ENCODE results near the gene DONSON. TPM values are rescaled to one million over a fixed set of nuclear protein-coding genes. Genes with fewer than 3 reads are reported as not detected.
"Not testable (repeated sequence)": the region's sequence is repeated elsewhere in the genome, so short reads cannot be mapped to it uniquely, and the experiment has no call there.

DONSON gene, protein sequence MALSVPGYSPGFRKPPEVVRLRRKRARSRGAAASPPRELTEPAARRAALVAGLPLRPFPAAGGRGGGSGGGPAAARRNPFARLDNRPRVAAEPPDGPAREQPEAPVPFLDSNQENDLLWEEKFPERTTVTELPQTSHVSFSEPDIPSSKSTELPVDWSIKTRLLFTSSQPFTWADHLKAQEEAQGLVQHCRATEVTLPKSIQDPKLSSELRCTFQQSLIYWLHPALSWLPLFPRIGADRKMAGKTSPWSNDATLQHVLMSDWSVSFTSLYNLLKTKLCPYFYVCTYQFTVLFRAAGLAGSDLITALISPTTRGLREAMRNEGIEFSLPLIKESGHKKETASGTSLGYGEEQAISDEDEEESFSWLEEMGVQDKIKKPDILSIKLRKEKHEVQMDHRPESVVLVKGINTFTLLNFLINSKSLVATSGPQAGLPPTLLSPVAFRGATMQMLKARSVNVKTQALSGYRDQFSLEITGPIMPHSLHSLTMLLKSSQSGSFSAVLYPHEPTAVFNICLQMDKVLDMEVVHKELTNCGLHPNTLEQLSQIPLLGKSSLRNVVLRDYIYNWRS
- total RNA-seq, result 6.5 TPM

GRCh38 chr21:33588485-33589335 lies at the start of gene DONSON:
DONSON (minus strand) TSS chr21:33588684; CDS start chr21:33588641, 43 bp downstream.
- DNase-seq (ENCODE audit: low spot score), result peak; percentile 88

- no peak for DNase-seq (ENCODE audit: low spot score)
Measured at GRCh38 chr21:33634254-33634653, 45.8 kb upstream of the DONSON start.

- not testable (repeated sequence) for DNase-seq (ENCODE audit: low spot score)
Measured at GRCh38 chr21:33626151-33626550, 37.7 kb upstream of the DONSON start.

DNA sequence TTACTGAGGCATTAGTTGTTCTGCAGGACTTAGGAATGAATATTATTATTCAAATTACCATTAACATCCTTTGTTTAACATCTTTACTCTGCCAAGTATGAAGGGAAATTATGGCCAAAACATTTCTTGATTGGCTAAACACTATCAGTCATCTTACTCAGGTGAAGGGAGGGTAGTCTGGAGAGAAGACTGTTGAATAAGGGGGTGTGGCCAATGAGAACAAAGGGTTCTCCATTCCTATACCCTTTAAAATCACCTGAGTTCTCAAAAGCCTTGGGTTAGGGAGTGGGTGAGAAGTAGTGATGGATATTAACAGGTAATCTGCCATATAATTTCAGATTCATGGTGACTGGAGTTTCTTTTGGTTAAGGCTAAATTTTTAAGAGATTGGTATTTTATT lies 33.8 kb upstream of the DONSON start:
- DNase-seq (ENCODE audit: low spot score), result no peak

- no peak for DNase-seq (ENCODE audit: low spot score)
Measured at GRCh38 chr21:33619726-33620125, 31.2 kb upstream of the DONSON start.

DNA sequence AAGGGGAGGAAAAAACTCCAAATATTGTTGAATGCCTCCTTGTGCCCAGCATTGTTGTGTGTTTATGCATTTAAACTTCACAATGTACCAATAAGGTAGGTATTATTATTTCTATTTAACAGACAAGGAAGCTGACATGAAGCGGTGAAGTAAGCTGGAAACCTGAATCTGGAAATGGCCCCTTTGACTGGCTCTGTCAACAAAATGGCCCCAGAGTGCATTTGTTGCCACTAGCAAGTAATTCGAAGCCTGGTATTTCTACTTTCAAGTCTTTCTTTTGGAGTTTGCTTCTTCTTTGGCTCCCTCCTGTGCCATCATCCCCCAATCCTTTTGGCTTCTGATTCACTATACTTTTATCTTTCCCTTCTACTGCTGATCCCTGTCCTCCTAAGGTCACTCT lies 29.9 kb upstream of the DONSON start:
- no peak for DNase-seq (ENCODE audit: low spot score)

- DNase-seq (ENCODE audit: low spot score), result not testable (repeated sequence)
Measured at GRCh38 chr21:33617565-33617964, 29.1 kb upstream of the DONSON start.

DNA sequence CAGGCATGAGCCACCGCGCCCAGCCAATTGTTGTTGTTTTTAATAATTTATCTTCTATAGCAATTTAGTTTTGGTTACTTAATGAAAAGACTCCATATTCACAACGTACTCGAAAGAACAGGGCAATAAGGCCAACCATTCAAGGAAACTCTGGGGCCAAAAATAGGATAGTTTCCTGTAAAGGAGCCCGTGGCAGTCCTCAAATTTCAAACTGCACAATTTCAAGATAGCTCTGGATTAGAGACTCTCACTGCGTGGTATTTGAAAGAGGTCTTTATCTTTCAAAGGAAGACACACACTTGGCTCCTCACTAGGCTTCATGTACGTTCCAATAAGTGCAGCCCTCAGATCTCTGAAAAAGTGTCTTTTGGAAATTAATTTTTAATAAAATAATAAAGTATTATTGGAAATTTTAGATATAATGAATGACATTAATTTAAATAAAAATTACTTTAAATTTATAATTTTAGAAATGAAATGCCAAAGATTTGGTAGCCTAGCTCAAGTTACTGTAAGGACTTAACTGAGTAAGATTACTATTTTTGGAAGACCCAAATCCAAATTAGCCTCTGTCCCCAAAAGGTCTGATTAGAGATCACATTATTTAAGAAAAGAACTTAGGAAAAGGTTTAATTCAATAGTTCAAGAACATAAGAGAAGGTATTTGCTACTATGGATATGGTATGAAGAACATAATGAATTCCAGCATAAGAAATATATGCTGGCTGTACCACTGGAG lies 22.7 kb upstream of the DONSON start:
- DNase-seq (ENCODE audit: low spot score), result no peak

GRCh38 chr21:33608559-33608958 lies 20.1 kb upstream of the DONSON start:
- DNase-seq (ENCODE audit: low spot score), result no peak

GRCh38 chr21:33598051-33598450 lies 9.6 kb upstream of the DONSON start:
- no peak for DNase-seq (ENCODE audit: low spot score)

- peak; percentile 50 for DNase-seq (ENCODE audit: low spot score)
Measured at GRCh38 chr21:33587792-33588484, 546 bp downstream of the DONSON start.

- no peak for DNase-seq (ENCODE audit: low spot score)
Measured at GRCh38 chr21:33586927-33587326, 1.6 kb downstream of the DONSON start.

DNA sequence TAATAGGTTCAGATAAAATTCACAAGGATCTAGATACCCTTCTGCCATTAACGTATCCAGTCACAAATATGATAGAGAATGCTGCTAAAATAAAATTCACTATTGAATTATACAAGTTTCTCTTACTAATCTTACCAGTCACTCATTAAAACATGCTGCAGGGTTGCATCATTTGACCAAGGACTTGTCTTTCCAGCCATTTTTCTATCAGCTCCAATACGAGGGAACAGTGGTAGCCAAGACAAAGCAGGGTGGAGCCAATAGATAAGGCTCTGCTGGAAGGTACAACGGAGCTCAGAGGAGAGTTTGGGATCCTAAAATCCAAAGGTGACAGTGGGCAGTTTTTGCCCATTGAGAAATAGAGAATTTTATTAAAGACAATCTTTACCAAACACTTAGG lies 4.0 kb downstream of the DONSON start:
- DNase-seq (ENCODE audit: low spot score), result no peak

DNA sequence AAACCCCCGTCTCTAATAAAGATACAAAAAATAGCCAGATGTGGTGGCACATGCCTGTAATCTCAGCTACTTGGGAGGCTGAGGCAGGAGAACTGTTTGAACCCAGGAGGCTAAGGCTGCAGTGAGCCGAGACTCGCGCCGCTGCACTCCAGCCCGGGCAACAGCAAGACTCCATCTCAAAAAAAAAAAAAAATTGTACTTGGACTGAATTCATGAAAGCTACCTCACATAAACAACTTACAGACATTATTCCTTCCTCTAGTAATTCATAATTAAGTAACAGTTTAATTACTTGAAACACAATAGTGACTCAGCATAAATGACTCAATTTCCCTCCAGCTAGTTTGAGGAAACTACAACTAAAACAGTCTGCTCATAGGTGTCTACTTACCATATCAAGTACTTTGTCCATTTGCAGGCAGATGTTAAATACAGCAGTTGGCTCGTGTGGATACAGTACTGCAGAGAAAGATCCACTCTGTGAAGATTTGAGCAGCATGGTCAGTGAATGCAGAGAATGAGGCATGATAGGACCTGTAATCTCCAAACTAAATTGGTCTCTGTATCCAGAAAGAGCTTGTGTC lies 9.4 kb downstream of the DONSON start:
- DNase-seq (ENCODE audit: low spot score), result no peak

DNA sequence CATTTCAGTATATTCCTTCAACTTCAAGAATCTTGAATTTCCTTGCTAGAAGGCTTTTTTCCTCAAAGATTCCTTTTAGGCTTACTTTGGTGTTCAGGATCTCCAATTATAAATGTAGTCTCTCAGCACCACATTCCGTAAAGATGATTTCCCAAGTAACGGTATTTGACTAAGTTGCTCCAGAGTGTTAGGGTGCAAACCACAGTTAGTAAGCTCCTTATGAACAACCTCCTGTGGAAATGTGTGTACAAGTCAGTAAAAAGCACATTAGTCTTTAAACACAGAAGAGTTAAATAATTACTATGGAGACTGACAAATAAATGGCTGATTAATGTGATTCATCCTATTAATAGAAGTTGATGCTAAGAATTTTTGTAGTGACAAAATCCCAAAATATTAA lies 10.3 kb downstream of the DONSON start:
- no peak for DNase-seq (ENCODE audit: low spot score)

DNA sequence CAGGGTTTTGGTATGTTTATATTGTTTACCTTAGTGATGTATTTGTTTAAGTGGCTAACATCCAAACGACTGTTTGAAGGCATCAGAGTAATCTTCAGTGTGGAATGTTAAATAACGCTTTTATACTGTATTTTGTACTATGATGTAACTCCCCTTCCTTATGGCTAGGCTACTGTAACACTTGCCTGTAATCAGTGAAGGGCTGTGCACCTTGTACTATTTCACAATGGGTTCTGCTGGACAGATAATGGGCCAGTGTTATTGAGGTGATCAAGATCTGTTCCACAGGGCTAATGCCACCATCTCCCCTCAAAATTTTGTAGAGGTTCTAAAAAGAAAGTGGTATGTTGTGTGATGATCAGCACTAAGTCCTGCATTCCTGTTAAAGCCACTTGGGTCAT lies 11.7 kb downstream of the DONSON start:
- DNase-seq (ENCODE audit: low spot score), result not testable (repeated sequence)

GRCh38 chr21:33572350-33572749 lies 16.1 kb downstream of the DONSON start:
- no peak for DNase-seq (ENCODE audit: low spot score)

DNA sequence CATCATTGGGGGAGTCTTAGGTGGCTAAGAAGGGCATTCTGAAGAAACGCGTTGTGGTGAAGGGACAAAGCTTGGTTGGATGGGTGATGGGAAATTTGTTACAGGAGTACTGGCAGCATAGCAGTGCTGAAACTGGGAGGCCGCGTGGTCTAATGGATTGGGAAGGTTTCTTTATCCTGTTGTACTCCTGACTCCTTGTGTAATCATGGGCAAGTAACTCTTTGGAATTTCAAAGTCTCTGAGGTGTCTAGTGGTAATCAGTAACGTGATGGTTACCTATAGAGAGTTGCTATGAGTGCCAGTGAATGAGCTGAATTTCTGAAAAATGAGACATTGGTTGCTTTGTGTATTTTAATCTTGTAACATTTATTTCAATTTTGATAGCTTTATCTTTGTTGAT lies 18.5 kb downstream of the DONSON start:
- DNase-seq (ENCODE audit: low spot score), result no peak

DNA sequence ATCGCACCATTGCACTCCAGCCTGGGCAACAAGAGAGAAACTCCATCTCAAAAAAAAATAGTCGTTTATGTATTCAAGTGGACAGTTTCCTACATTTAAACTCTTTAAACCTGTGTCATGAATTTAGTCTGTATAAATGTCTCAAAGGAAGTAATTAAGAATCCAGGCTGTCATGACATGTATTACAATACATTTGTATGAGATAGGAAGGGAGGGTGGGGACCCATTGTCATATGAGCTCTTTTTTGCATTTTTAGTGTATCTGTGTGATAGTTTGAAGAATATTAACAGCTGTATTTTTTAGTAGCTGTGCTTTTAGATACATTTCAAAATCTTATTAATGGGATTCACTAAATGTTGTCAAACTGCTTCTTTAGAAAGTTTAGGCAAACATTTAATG lies 20.0 kb downstream of the DONSON start:
- no peak for DNase-seq (ENCODE audit: low spot score)

GRCh38 chr21:33567914-33568313 lies 20.6 kb downstream of the DONSON start:
- DNase-seq (ENCODE audit: low spot score), result no peak

DNA sequence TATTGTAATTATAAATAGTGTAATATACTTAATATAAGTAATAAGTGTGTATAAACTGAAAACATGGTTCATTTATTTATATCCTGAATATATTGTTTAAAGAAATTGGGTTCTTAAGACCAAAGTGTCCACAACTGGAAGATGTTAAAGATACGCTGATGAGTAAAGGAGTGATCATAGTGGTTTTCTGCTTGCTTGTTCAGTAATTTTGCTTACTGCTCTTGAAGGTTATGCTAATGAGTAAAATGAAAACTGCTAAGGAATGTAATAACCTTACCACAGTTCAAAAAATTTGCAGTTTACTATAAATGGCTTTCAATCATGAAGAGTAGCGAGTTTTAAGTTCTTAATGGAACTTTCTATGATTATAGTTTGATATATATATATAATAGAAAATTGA lies 22.0 kb downstream of the DONSON start:
- DNase-seq (ENCODE audit: low spot score), result no peak
